ENCODE data around the gene EXTL2. TPM values are rescaled to one million over a fixed set of nuclear protein-coding genes. Genes with fewer than 3 reads are reported as not detected.
"Not testable (repeated sequence)": the region's sequence is repeated elsewhere in the genome, so short reads cannot be mapped to it uniquely, and the experiment has no call there.

EXTL2 gene
- total RNA-seq, 4 donors from 2014 or later = 10.6 to 22.1 (median 16.7) TPM

GRCh38 chr1:100866041-100866900 lies 28.4 kb downstream of the EXTL2 start:
- Histone ChIP-seq H3K27me3 (no peaks in the 10 kb centered on the region), H3K4me1 (peaks cover 0 to 17% (median 0%) of the 10 kb centered on the region in 3 donors), H3K27ac (no peak overlapping the region), H3K4me3 (no peak overlapping the region), H3K9me3 (no peaks in the 10 kb centered on the region), H3K36me3 (no peaks in the 10 kb centered on the region)
- 6 to 15% methylated on average over 5 of the region's 5 CpGs for WGBS, 2 donors (ENCODE audit: low coverage in 1 of 2)
- TF ChIP-seq EP300 (IDR thresholded peaks at IDR 0.05) = no peak
- peak; percentile 29 to 65 (median 60) for TF ChIP-seq CTCF (IDR thresholded peaks at IDR 0.05)
- ATAC-seq = no peak

- Histone ChIP-seq H3K9me3 (no peaks in the 10 kb centered on the region), H3K27ac (no peak overlapping the region), H3K27me3 (no peaks in the 10 kb centered on the region), H3K4me1 (peaks cover 0 to 7% (median 0%) of the 10 kb centered on the region in 3 donors), H3K4me3 (no peak overlapping the region), H3K36me3 (no peaks in the 10 kb centered on the region)
- no peak for TF ChIP-seq POLR2A (IDR thresholded peaks at IDR 0.05)
- no peak for TF ChIP-seq POLR2AphosphoS5 (IDR thresholded peaks at IDR 0.05)
- TF ChIP-seq CTCF (IDR thresholded peaks at IDR 0.05) = no peak
- TF ChIP-seq EP300 (IDR thresholded peaks at IDR 0.05) = no peak
- WGBS, 2 donors (ENCODE audit: low coverage in 1 of 2) = 21 to 68% methylated on average over 2 of the region's 2 CpGs
- ATAC-seq = no peak
Measured at GRCh38 chr1:100862591-100862990, 32.1 kb downstream of the EXTL2 start.

GRCh38 chr1:100861379-100861778 lies 33.3 kb downstream of the EXTL2 start:
- no peaks in the 10 kb centered on the region for H3K27me3 ChIP-seq
- no peak overlapping the region for H3K27ac ChIP-seq
- no peaks in the 10 kb centered on the region for H3K9me3 ChIP-seq
- 84 to 92% methylated on average over 1 of the region's 1 CpG for WGBS, 2 donors (ENCODE audit: low coverage in 1 of 2)
- H3K4me1 ChIP-seq = peaks cover 0 to 7% (median 0%) of the 10 kb centered on the region in 3 donors
- H3K36me3 ChIP-seq = no peaks in the 10 kb centered on the region
- no peak overlapping the region for H3K4me3 ChIP-seq
- no peak for ATAC-seq
- TF ChIP-seq POLR2AphosphoS5 (IDR thresholded peaks at IDR 0.05) (no peak), EP300 (IDR thresholded peaks at IDR 0.05) (no peak), CTCF (IDR thresholded peaks at IDR 0.05) (no peak), POLR2A (IDR thresholded peaks at IDR 0.05) (no peak)

GRCh38 chr1:100860397-100860991 lies 34.1 kb downstream of the EXTL2 start:
- Histone ChIP-seq H3K4me1 (no peaks in the 10 kb centered on the region), H3K36me3 (no peaks in the 10 kb centered on the region), H3K4me3 (no peak overlapping the region), H3K27ac (no peak overlapping the region), H3K27me3 (no peaks in the 10 kb centered on the region), H3K9me3 (no peaks in the 10 kb centered on the region)
- no peak for ATAC-seq
- WGBS, 2 donors (ENCODE audit: low coverage in 1 of 2) = 48 to 69% methylated on average over 3 of the region's 3 CpGs
- TF ChIP-seq POLR2A (IDR thresholded peaks at IDR 0.05) = no peak
- no peak for TF ChIP-seq POLR2AphosphoS5 (IDR thresholded peaks at IDR 0.05)
- TF ChIP-seq EP300 (IDR thresholded peaks at IDR 0.05) = no peak
- TF ChIP-seq CTCF (IDR thresholded peaks at IDR 0.05) = no peak

GRCh38 chr1:100855116-100855515 lies 39.5 kb downstream of the EXTL2 start:
- not testable (repeated sequence) for H3K4me3 ChIP-seq, H3K27me3 ChIP-seq, ATAC-seq, H3K4me1 ChIP-seq, H3K9me3 ChIP-seq, H3K36me3 ChIP-seq, H3K27ac ChIP-seq
